ENCODE results near the gene AKAP13.

- peak; percentile 55 to 90 (median 76) for TF ChIP-seq CTCF (IDR thresholded peaks at IDR 0.05)
- no peak for TF ChIP-seq POLR2A (IDR thresholded peaks at IDR 0.05)
These were observed 105.7 kb downstream of the AKAP13 start for GRCh38 chr15:85485956-85486567.
